Measurements from ENCODE around the gene C1QA.
A peak's percentile ranks its signal among the peaks of the same experiment; 100 is the strongest.

C1QA gene

DNA sequence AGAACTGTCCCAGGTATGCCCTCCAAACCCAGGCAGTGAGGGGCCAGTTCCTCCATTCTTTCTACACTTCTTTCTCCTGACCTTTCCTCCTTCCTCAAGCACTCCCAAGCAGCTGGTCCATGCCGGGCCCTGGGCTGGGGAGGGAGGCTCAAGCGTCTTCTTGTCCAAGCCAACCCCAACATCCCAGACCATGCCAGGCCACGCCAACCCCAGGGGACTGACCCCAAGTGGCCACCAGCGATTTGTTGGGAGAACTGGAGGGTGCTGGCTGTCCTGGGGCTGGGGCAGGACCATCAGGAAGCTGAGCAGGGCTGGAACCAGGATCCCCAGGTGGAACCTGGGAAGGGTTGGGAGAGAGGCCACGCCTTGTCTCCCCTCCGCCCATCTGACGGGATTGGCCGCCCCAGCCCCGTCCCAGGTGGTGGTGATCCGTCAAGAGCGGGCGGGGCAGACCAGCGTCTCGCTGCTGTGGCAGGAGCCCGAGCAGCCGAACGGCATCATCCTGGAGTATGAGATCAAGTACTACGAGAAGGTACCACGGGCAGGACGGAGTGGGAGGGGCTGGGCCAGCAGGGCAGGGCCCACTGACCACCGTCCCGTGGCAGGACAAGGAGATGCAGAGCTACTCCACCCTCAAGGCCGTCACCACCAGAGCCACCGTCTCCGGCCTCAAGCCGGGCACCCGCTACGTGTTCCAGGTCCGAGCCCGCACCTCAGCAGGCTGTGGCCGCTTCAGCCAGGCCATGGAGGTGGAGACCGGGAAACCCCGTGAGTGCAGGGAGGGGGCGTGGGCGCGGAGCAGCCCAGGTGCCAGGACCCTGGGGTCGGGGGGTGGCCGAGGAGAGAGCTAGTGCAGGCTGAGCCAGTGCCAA is 43.3 kb upstream of the C1QA start:
- H3K27ac ChIP-seq, result no peak overlapping the region
- no peak overlapping the region for H3K9ac ChIP-seq
- H3K4me3 ChIP-seq (ENCODE audit: low read depth, low read length), result no peak overlapping the region
- H3K4me1 ChIP-seq, result no peaks in the 10 kb centered on the region
- no peaks in the 10 kb centered on the region for H3K27me3 ChIP-seq (ENCODE audit: control insufficient read depth, insufficient read depth, low read length)
- H3K9me3 ChIP-seq (ENCODE audit: control insufficient read depth, low read length), result no peaks in the 10 kb centered on the region
- no peak overlapping the region for H3K4me2 ChIP-seq (ENCODE audit: low read length)
- TF ChIP-seq, protein P1, sequence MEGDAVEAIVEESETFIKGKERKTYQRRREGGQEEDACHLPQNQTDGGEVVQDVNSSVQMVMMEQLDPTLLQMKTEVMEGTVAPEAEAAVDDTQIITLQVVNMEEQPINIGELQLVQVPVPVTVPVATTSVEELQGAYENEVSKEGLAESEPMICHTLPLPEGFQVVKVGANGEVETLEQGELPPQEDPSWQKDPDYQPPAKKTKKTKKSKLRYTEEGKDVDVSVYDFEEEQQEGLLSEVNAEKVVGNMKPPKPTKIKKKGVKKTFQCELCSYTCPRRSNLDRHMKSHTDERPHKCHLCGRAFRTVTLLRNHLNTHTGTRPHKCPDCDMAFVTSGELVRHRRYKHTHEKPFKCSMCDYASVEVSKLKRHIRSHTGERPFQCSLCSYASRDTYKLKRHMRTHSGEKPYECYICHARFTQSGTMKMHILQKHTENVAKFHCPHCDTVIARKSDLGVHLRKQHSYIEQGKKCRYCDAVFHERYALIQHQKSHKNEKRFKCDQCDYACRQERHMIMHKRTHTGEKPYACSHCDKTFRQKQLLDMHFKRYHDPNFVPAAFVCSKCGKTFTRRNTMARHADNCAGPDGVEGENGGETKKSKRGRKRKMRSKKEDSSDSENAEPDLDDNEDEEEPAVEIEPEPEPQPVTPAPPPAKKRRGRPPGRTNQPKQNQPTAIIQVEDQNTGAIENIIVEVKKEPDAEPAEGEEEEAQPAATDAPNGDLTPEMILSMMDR (IDR thresholded peaks at IDR 0.05), result no peak
- no peaks in the 10 kb centered on the region for H3K79me2 ChIP-seq
- H2AFZ ChIP-seq, result peak overlapping the region; percentile 33
- no peaks in the 10 kb centered on the region for H3K36me3 ChIP-seq (ENCODE audit: control insufficient read depth, insufficient read depth, low read length)

DNA sequence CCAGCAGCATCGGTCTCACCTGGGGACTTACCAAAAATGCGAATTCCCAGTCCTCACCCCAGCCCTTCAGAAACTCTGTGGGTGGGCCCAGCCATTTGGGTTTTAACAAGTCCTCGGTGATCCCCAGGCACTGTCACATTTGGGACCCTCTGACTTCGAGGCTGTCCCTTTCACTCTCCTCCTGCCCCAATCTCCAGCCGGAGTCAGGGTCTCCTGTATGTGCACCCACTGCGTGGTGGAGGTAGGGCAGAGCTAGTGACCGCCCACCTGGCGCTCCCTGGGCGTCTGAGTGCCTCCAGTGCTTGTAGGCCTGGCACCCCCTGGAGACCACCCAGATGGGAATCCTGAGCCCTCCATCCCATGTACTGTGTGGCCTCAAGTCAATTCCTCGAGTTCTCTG is 42.0 kb upstream of the C1QA start:
- Histone ChIP-seq H3K27ac (no peak overlapping the region), H3K4me1 (no peaks in the 10 kb centered on the region), H3K9ac (no peak overlapping the region), H3K4me2 (ENCODE audit: low read length) (no peak overlapping the region), H2AFZ (no peak overlapping the region), H3K79me2 (no peaks in the 10 kb centered on the region), H3K9me3 (ENCODE audit: control insufficient read depth, low read length) (no peaks in the 10 kb centered on the region), H3K27me3 (ENCODE audit: control insufficient read depth, insufficient read depth, low read length) (no peaks in the 10 kb centered on the region), H3K36me3 (ENCODE audit: control insufficient read depth, insufficient read depth, low read length) (no peaks in the 10 kb centered on the region), H3K4me3 (ENCODE audit: low read depth, low read length) (no peak overlapping the region)
- TF ChIP-seq, protein P1 (IDR thresholded peaks at IDR 0.05), result no peak

DNA sequence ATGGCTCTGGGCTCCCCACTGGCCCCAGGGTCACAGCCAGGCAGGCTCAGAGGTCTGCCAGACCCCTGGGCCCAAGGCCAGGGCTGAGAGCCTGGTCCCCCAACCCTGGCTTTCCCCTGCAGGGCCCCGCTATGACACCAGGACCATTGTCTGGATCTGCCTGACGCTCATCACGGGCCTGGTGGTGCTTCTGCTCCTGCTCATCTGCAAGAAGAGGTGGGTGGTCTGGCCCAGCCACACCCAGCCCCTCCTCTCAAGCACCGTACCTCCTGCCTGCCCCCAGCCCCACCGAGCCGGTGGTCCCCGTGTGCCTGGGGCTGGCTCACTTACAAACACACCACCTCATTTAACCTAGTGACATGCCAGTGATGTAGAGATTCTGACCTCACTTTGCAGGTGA is 41.3 kb upstream of the C1QA start:
- H3K9ac ChIP-seq, result no peak overlapping the region
- TF ChIP-seq, protein P1 (IDR thresholded peaks at IDR 0.05), result no peak
- H3K27me3 ChIP-seq (ENCODE audit: control insufficient read depth, insufficient read depth, low read length), result no peaks in the 10 kb centered on the region
- no peak overlapping the region for H2AFZ ChIP-seq
- no peak overlapping the region for H3K4me2 ChIP-seq (ENCODE audit: low read length)
- no peaks in the 10 kb centered on the region for H3K36me3 ChIP-seq (ENCODE audit: control insufficient read depth, insufficient read depth, low read length)
- no peaks in the 10 kb centered on the region for H3K79me2 ChIP-seq
- no peaks in the 10 kb centered on the region for H3K4me1 ChIP-seq
- no peak overlapping the region for H3K27ac ChIP-seq
- H3K9me3 ChIP-seq (ENCODE audit: control insufficient read depth, low read length), result no peaks in the 10 kb centered on the region
- no peak overlapping the region for H3K4me3 ChIP-seq (ENCODE audit: low read depth, low read length)

- H3K9me3 ChIP-seq (ENCODE audit: control insufficient read depth, low read length), result no peaks in the 10 kb centered on the region
- H3K4me1 ChIP-seq, result no peaks in the 10 kb centered on the region
- no peaks in the 10 kb centered on the region for H3K27me3 ChIP-seq (ENCODE audit: control insufficient read depth, insufficient read depth, low read length)
- H3K79me2 ChIP-seq, result no peaks in the 10 kb centered on the region
- no peaks in the 10 kb centered on the region for H3K36me3 ChIP-seq (ENCODE audit: control insufficient read depth, insufficient read depth, low read length)
- TF ChIP-seq, protein P1 (IDR thresholded peaks at IDR 0.05), result no peak
- no peak overlapping the region for H3K27ac ChIP-seq
- H3K4me2 ChIP-seq (ENCODE audit: low read length), result no peak overlapping the region
- no peak overlapping the region for H3K4me3 ChIP-seq (ENCODE audit: low read depth, low read length)
- no peak overlapping the region for H3K9ac ChIP-seq
- no peak overlapping the region for H2AFZ ChIP-seq
These were observed 39.0 kb upstream of the C1QA start for GRCh38 chr1:22597301-22597965.
